OCI-LY3 (cell line): ENCODE results near the gene PADI2.

Source experiments
- H2AFZ ChIP-seq: fragments of 200-600, 300-600 bp; shearing (Covaris generic); 2 replicates; pipeline ENCODE4 v1.6.0; 2014; ENCODE audit warnings: antibody characterized with exemption, low read depth, low read length
- H3K27ac ChIP-seq: fragments of 200-600, 300-600 bp; sonication (generic); 2 replicates; pipeline ENCODE4 v1.5.1; 2014; ENCODE audit warnings: mild to moderate bottlenecking, low read length, moderate library complexity, mixed read lengths
- H3K27me3 ChIP-seq: fragments of 200-600, 300-600 bp; sonication (generic); 2 replicates; pipeline ENCODE4 v1.6.1; 2014; ENCODE audit warnings: low read depth, low read length, mixed read lengths
- H3K36me3 ChIP-seq: fragments of 200-600, 300-600 bp; sonication (generic); replicated peaks from 2 replicates; pipeline ENCODE3; 2014; ENCODE audit warnings: low read depth, low read length, mixed read lengths
- H3K4me1 ChIP-seq: fragments of 300-600, 200-600 bp; sonication (generic); 2 replicates; pipeline ENCODE4 v1.6.1; 2014; ENCODE audit warnings: low read length, mixed read lengths
- H3K4me2 ChIP-seq: fragments of 200-600, 300-600 bp; sonication (generic); 2 replicates; pipeline ENCODE4 v1.6.1; 2014; ENCODE audit warnings: low read length, mixed read lengths
- H3K4me3 ChIP-seq: fragments of 300-600, 200-600 bp; sonication (generic); 2 replicates; pipeline ENCODE4 v1.5.1; 2014; ENCODE audit warnings: antibody characterized with exemption, mild to moderate bottlenecking, low read length, moderate library complexity
- H3K79me2 ChIP-seq: fragments of 300-600, 200-600 bp; shearing (Covaris generic); 2 replicates; pipeline ENCODE4 v1.6.1; 2014; ENCODE audit warnings: mild to moderate bottlenecking, low read length, mixed read lengths
- H3K9ac ChIP-seq: fragments of 300-600, 200-600 bp; shearing (Covaris generic); 2 replicates; pipeline ENCODE4 v1.6.0; 2014; ENCODE audit warnings: mild to moderate bottlenecking, low read length, moderate library complexity
- H3K9me3 ChIP-seq: fragments of 200-600, 300-600 bp; shearing (Covaris generic); 2 replicates; pipeline ENCODE4 v1.6.1; 2014; ENCODE audit warnings: low read length, mixed read lengths; ENCODE audit not compliant: insufficient read depth
- H4K20me1 ChIP-seq: fragments of 200-600, 300-600 bp; sonication (generic); 2 replicates; pipeline ENCODE4 v1.6.1; 2016; ENCODE audit warnings: low read length, mixed read lengths; ENCODE audit not compliant: insufficient read depth
- EZH2phosphoT487 ChIP-seq: fragments of 200-600 bp; shearing (Covaris generic); IDR thresholded peaks from 2 replicates; pipeline ENCODE4 v1.6.1; 2018; ENCODE audit warnings: antibody characterized with exemption, mixed run types, low read depth
- TF ChIP-seq, protein P1 (sequence below): fragments of 200-600, 300-600 bp; sonication (generic); IDR thresholded peaks from 2 replicates; pipeline ENCODE4 v1.5.1; 2014; ENCODE audit warnings: antibody characterized with exemption, low read length, low read depth

The PADI2 gene

DNA sequence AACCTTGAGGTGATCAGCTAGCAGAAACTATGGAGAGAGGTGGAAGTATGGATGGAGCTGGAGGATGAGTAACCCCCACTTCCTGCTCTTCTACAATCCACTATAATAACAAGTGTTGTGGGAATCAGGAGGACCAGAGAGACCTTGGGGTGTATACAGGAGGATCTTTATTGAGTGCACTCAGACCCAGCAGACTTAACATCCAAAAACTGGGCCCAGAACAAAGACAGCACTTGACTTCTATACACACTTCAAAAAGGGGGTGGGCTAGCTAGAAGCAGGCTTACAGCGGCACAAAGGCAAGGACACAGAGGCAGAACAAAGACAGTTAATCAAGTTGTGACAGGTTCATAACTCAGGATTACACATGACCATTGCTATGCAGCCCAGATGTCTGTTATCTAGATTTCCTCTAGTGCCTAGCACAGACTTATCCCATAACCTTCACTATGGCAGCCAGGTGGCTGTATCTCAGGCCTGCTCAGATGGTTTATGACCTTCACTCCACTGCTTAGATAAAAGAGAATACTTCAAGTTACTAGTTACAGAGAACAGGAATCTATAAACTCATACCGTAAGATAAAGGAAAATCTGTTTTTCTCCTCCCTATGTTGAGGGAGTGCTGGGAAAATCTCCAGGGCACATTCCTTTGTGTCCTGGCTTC lies 36.1 kb upstream of the PADI2 start:
- Histone ChIP-seq H3K9me3 (0 out of 2 replicates have a peak, but pooled peaks cover 3% of the 10 kb centered on the region), H2AFZ (no peak overlapping the region), H3K27me3 (no peaks in the 10 kb centered on the region), H3K4me3 (no peak overlapping the region), H3K27ac (no peak overlapping the region), H3K9ac (no peak overlapping the region), H3K4me2 (no peak overlapping the region), H3K36me3 (no peaks in the 10 kb centered on the region), H3K4me1 (peaks cover 9% of the 10 kb centered on the region), H4K20me1 (no peaks in the 10 kb centered on the region), H3K79me2 (no peaks in the 10 kb centered on the region)
- no peak for TF ChIP-seq EZH2phosphoT487
- TF ChIP-seq, protein P1, sequence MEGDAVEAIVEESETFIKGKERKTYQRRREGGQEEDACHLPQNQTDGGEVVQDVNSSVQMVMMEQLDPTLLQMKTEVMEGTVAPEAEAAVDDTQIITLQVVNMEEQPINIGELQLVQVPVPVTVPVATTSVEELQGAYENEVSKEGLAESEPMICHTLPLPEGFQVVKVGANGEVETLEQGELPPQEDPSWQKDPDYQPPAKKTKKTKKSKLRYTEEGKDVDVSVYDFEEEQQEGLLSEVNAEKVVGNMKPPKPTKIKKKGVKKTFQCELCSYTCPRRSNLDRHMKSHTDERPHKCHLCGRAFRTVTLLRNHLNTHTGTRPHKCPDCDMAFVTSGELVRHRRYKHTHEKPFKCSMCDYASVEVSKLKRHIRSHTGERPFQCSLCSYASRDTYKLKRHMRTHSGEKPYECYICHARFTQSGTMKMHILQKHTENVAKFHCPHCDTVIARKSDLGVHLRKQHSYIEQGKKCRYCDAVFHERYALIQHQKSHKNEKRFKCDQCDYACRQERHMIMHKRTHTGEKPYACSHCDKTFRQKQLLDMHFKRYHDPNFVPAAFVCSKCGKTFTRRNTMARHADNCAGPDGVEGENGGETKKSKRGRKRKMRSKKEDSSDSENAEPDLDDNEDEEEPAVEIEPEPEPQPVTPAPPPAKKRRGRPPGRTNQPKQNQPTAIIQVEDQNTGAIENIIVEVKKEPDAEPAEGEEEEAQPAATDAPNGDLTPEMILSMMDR: no peak

DNA sequence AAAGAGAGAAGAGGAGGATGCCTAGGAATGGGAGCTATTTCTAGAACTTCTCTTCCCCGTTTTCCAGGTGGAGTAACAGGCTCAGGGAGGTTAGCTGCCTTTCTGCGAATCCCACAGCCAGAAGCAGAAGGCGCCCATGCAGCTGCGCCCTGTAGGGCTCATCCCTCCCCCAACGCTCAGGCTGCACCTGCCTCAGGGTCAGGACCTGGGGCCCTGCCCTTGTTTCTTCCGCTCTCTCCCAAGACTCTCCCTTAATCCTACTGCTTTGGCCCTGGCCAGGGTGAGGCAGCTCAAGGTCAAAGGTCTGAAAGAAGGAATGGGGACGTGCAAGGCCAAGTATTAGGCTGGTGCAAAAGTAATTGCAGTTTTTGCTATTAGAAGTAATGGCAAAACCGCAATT lies 30.5 kb upstream of the PADI2 start:
- H3K4me1 ChIP-seq: peaks cover 16% of the 10 kb centered on the region
- no peak for TF ChIP-seq EZH2phosphoT487
- TF ChIP-seq, protein P1: no peak
- no peaks in the 10 kb centered on the region for H3K9me3 ChIP-seq
- peak overlapping the region; percentile 57; the same call in 1 of the 2 replicates for H3K4me3 ChIP-seq
- H3K9ac ChIP-seq: peak overlapping the region; percentile 23; the same call in 1 of the 2 replicates
- no peaks in the 10 kb centered on the region for H3K27me3 ChIP-seq
- peak overlapping the region; percentile 44 for H3K27ac ChIP-seq
- no peaks in the 10 kb centered on the region for H3K36me3 ChIP-seq
- H3K4me2 ChIP-seq: peak overlapping the region; percentile 87
- peak overlapping the region; percentile 93 for H2AFZ ChIP-seq
- H3K79me2 ChIP-seq: no peaks in the 10 kb centered on the region
- no peaks in the 10 kb centered on the region for H4K20me1 ChIP-seq

DNA sequence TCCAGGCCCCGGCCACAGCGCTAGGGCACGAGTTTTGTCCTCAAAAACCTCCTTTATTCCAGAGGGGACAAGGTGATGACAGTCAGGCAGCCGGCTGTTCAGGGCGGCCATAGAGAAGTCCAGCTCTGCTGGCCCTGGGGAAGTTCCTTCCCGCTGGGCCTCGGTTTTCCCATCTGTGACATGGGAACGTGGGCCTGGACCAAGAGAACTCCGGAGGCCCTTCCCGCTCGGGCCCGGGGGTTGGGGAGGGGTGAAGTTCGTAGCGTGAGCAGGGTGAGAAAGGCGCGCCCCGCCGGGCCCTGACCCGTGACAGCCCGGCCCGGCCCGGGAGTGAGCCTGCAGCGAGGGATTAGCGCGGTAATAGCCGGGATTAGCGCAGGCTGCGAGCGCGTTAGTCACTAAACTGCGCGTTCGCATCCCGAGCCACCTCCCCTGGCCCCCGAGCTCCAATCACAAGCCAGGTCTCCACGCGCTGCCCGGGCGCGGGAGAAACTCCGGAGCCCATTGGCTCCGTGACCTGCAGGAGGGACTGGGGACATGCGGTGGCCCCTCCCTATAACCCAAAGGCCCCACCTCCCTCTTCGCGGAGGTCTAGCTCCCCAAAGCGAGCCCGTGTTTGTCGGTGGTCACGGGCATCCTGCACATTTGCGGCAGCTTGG lies 29.8 kb upstream of the PADI2 start:
- 0 out of 2 replicates have a peak overlapping the region, but pooled peaks have one; percentile 23 for H3K9ac ChIP-seq
- H3K36me3 ChIP-seq: no peaks in the 10 kb centered on the region
- no peaks in the 10 kb centered on the region for H3K27me3 ChIP-seq
- TF ChIP-seq, protein P1: no peak
- TF ChIP-seq EZH2phosphoT487: no peak
- peaks cover 16% of the 10 kb centered on the region for H3K4me1 ChIP-seq
- no peaks in the 10 kb centered on the region for H4K20me1 ChIP-seq
- H3K27ac ChIP-seq: 0 out of 2 replicates have a peak overlapping the region, but pooled peaks have one; percentile 44
- H3K4me2 ChIP-seq: peak overlapping the region; percentile 87
- H3K9me3 ChIP-seq: no peaks in the 10 kb centered on the region
- no peak overlapping the region for H2AFZ ChIP-seq
- H3K4me3 ChIP-seq: no peak overlapping the region
- no peaks in the 10 kb centered on the region for H3K79me2 ChIP-seq

DNA sequence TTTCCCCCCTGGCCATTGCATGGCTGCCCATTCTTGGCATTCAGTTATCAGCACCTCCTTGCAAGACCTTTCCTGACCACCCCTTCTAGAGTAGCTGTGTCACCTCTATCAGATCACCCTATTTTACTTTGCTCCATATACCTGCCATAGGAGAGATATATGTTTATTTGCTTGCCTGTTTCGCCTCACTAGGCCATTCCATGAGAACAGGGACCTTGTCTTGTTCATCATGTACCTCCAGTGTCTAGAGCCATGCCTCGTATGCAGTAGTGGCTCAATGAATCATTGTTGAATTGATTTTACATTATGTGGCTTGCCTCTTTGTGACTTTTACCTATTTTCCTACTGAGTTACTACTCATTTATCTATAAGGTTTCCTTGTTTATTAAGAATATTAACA lies 26.4 kb upstream of the PADI2 start:
- no peaks in the 10 kb centered on the region for H3K27me3 ChIP-seq
- no peaks in the 10 kb centered on the region for H3K9me3 ChIP-seq
- no peak overlapping the region for H3K4me3 ChIP-seq
- H3K4me2 ChIP-seq: no peak overlapping the region
- H3K36me3 ChIP-seq: no peaks in the 10 kb centered on the region
- H3K4me1 ChIP-seq: peaks cover 38% of the 10 kb centered on the region
- H3K27ac ChIP-seq: no peak overlapping the region
- no peaks in the 10 kb centered on the region for H4K20me1 ChIP-seq
- H2AFZ ChIP-seq: no peak overlapping the region
- H3K79me2 ChIP-seq: no peaks in the 10 kb centered on the region
- H3K9ac ChIP-seq: no peak overlapping the region
- TF ChIP-seq, protein P1: no peak
- no peak for TF ChIP-seq EZH2phosphoT487
